Naive thymus-derived CD4-positive, alpha-beta T cell (primary cell): ENCODE results near the gene SPEM3. TPM values are rescaled to one million over a fixed set of nuclear protein-coding genes. Genes with fewer than 3 reads are reported as not detected.
A peak's percentile ranks its signal among the peaks of the same experiment; 100 is the strongest.

Experiments used
- ATAC-seq: fragments of 150-1000 bp; cut with Tn5 transposase; 2 replicates; pipeline ENCODE4 v1.10.0; 2021; ENCODE audit warnings: mild to moderate bottlenecking, moderate library complexity
- CTCF ChIA-PET: fragments of 350-600 bp; sonication (Branson Sonifier 250); formaldehyde crosslinking; loops from one replicate; lab custom pipeline; 2021; ENCODE audit warnings: antibody characterized with exemption; lab: Charles Lee
- POLR2A ChIA-PET: fragments of 350-600 bp; sonication (Branson Sonifier 250); formaldehyde crosslinking; loops from one replicate; lab custom pipeline; 2021; ENCODE audit warnings: antibody characterized with exemption, inconsistent platforms; lab: Charles Lee
- DNase-seq, 9 donors: peaks; one replicate each; pipeline versions ENCODE4 v3.0.0 to v3.0.0-alpha.2; 2020 to 2022; ENCODE audit warnings: mixed read lengths in 1 of 9
- H3K27ac ChIP-seq: one replicate; pipeline ENCODE4 v1.7.0; 2013; ENCODE audit warnings: mild to moderate bottlenecking, low read depth, low read length, moderate library complexity
- H3K27me3 ChIP-seq, 2 donors: one replicate each; pipeline ENCODE4 v1.7.0; 2013; ENCODE audit warnings: low read length in 2 of 2, mild to moderate bottlenecking in 2 of 2, moderate library complexity in 2 of 2; ENCODE audit not compliant: control insufficient read depth in 2 of 2, insufficient read depth in 2 of 2
- H3K36me3 ChIP-seq, 3 experiments: 1 replicate in 2 of 3; 2 replicates in 1 of 3; pipeline ENCODE4 v1.7.0; 2013; ENCODE audit warnings: low read length in 3 of 3, mild to moderate bottlenecking in 3 of 3, moderate library complexity in 1 of 3; ENCODE audit not compliant: insufficient read depth in 3 of 3, control insufficient read depth in 2 of 3
- H3K4me1 ChIP-seq, 2 donors: one replicate each; pipeline ENCODE4 v1.7.0; 2013; ENCODE audit warnings: low read length in 2 of 2, mild to moderate bottlenecking in 2 of 2, moderate library complexity in 1 of 2; ENCODE audit not compliant: control insufficient read depth in 2 of 2, insufficient read depth in 2 of 2
- H3K4me3 ChIP-seq: 2 replicates; pipeline ENCODE4 v1.7.0; 2013; ENCODE audit warnings: mild to moderate bottlenecking, low read length
- H3K9me3 ChIP-seq, 3 experiments: 1 replicate in 2 of 3; 2 replicates in 1 of 3; pipeline ENCODE4 v1.7.0; 2013; ENCODE audit warnings: low read length in 3 of 3; ENCODE audit not compliant: control insufficient read depth in 2 of 3
- H3K27ac Mint-ChIP-seq, 9 donors: one replicate each; pipeline ENCODE4 v1.8.0; 2020 to 2022; ENCODE audit warnings: mixed read lengths in 9 of 9, mild to moderate bottlenecking in 8 of 9, moderate library complexity in 5 of 9, inconsistent platforms in 2 of 9
- H3K27me3 Mint-ChIP-seq, 5 donors: one replicate each; pipeline ENCODE4 v1.8.0; 2021 to 2022; ENCODE audit warnings: mixed read lengths in 5 of 5, mild to moderate bottlenecking in 1 of 5
- H3K36me3 Mint-ChIP-seq, 5 donors: one replicate each; pipeline ENCODE4 v1.8.0; 2020 to 2022; ENCODE audit warnings: mixed read lengths in 5 of 5, mild to moderate bottlenecking in 3 of 5, inconsistent platforms in 1 of 5
- H3K4me1 Mint-ChIP-seq, 7 donors: one replicate each; pipeline ENCODE4 v1.8.0; 2020 to 2022; ENCODE audit warnings: mixed read lengths in 7 of 7, mild to moderate bottlenecking in 3 of 7, inconsistent platforms in 1 of 7
- H3K4me3 Mint-ChIP-seq, 10 donors: one replicate each; pipeline ENCODE4 v1.8.0; 2020 to 2022; ENCODE audit warnings: mild to moderate bottlenecking in 10 of 10, mixed read lengths in 10 of 10, moderate library complexity in 6 of 10, inconsistent platforms in 2 of 10
- H3K9me3 Mint-ChIP-seq, 11 donors: one replicate each; pipeline ENCODE4 v1.8.0; 2020 to 2022; ENCODE audit warnings: mixed read lengths in 11 of 11, mild to moderate bottlenecking in 4 of 11, inconsistent platforms in 1 of 11, moderate library complexity in 1 of 11
- intact Hi-C, 2 donors: fragments of 100-400 bp; cut with micrococcal nuclease; formaldehyde crosslinking; loops; one replicate each; pipeline ENCODE4 v1.15.1; 2023
- polyA plus RNA-seq, 2 donors: library from polyadenylated mRNA; unstranded; fragments of 300-500 nt; fragmentation: Illumina TruSeq; gene quantifications; one replicate each; pipeline ENCODE4 v1.2.3, GENCODE V29; 2021
- total RNA-seq, 6 experiments: library from RNA in 5 of 6; stranded (reverse) in 5 of 6; gene quantifications; 1 replicate in 5 of 6; 2 replicates in 1 of 6; pipeline ENCODE4 v1.2.3 and lab custom pipeline; 2021 to 2026

The SPEM3 gene
- total and polyA plus RNA-seq, 7 experiments from 2014 or later: not detected

DNA sequence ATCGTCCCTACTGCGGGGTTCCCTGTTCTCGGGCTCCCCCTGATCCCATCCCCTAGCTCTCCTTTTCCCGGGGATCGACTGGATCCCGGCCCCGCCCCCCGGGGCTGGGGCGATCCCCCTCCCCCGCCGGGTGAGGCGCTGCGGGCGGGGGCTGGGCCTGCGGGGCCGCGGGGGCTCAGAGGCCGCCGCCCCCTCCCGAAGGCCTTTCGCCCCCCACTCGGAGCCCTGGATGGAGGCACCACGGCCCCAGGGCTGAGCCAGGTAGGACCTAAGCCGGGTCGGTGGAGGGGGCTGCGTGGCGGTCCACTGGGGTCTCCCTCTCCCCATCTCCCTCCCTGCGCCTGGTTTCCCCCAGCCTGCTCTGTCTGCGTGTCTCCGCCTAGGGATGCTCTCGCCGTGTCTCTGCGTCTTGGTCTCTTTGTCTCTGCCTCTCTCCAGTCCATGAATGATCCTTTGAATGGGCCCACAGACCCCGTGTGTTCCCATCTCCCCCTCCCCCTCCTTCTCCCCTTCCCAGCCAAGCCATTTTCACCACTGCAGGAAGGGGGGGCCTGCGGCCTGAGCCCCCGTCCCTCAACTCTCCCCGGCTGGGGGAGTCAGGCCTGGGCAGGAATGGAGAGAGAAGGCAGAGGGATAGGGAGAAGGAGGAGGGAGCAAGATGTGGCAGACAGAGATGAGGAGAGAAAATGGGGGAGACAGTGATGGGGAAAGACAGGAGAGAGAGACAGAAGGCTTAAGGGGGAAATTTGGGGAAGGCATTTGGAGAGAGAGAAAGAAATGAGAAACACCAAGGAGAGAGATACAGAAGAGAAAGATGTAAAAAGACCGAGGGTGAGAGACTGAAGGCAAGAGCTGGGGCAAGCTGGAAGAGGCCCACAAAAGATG, 23.1 kb upstream of the SPEM3 start:
- peak overlapping the region; percentile 95 for H3K4me3 ChIP-seq
- Mint-ChIP-seq H3K27me3 (peaks cover 0 to 31% (median 0%) of the 10 kb centered on the region in 5 donors), H3K27ac (peak overlapping the region; percentile 49 to 87 (median 75)), H3K36me3 (no peaks in the 10 kb centered on the region), H3K4me1 (peaks cover 16 to 28% (median 21%) of the 10 kb centered on the region in 7 donors), H3K4me3 (peak overlapping the region; percentile 61 to 97 (median 86)), H3K9me3 (peaks cover 0 to 1% (median 0%) of the 10 kb centered on the region in 11 donors)
- H3K4me1 ChIP-seq: peaks cover 9 to 10% of the 10 kb centered on the region in 2 donors
- H3K9me3 ChIP-seq: no peaks in the 10 kb centered on the region
- POLR2A ChIA-PET: interaction anchor here (0.7 to 3.7 kb wide), 4 partner anchors 11 to 178 kb away, joined by 3 to 38 read pairs (median 6); partner anchors contain the start of genes MPDU1 and PLSCR3
- peaks cover 0 to 3% (median 0%) of the 10 kb centered on the region in 3 experiments for H3K36me3 ChIP-seq
- CTCF ChIA-PET: interaction anchor here (0.6 kb wide), 1 partner anchor 337 kb away, joined by 4 read pairs; no protein-coding TSS in a partner anchor
- peak overlapping the region; percentile 78 for H3K27ac ChIP-seq
- ATAC-seq: no peak
- H3K27me3 ChIP-seq: no peaks in the 10 kb centered on the region
- peak in 1 of 9 donors; percentile 30 for DNase-seq
- intact Hi-C loops: loop anchor here (2.0 kb wide), 2 partner anchors 91 to 281 kb away; partner anchors contain the start of genes GPS2 (in 1 of the 2) and TP53 (in 1 of the 2)

DNA sequence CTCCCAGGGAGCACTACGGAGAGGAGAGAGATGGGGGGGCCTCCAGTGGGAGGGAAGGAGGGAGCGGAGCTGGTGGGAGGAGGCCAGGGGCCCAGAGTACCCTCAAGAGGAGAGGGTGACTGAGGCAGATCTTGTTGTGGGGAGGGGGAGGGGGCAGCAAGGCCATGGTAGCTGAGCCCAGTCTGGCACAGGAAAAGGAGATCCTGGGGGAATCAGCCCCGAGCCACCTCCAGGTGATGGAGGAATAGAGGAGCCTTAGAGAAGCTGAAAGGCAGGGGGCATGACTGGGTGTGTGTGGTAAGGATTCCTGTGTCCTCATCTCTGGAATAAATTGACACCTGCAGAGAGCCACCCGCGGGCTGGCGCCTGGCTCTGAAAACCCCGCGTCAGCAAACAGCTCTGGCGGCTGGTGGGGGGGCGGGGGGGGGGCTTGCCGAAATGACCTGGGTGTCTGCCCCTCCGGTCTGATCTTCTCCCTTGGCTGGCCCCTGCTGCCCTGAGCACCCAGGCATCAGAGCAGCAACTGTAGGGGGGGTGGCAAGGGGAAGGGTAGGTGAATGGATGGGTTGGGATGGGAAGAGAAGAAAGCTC, 22.3 kb upstream of the SPEM3 start:
- peaks cover 9 to 10% of the 10 kb centered on the region in 2 donors for H3K4me1 ChIP-seq
- no peak overlapping the region for H3K4me3 ChIP-seq
- Mint-ChIP-seq H3K27ac (peak overlapping the region in 7 of 9 donors; percentile 49 to 87 (median 66)), H3K36me3 (no peaks in the 10 kb centered on the region), H3K9me3 (peaks cover 0 to 1% (median 0%) of the 10 kb centered on the region in 11 donors), H3K4me3 (peak overlapping the region; percentile 58 to 96 (median 78)), H3K4me1 (peaks cover 16 to 28% (median 21%) of the 10 kb centered on the region in 7 donors), H3K27me3 (peaks cover 0 to 31% (median 0%) of the 10 kb centered on the region in 5 donors)
- POLR2A ChIA-PET: interaction anchor here (1.1 to 1.4 kb wide), 4 partner anchors 12 to 71 kb away, joined by 3 to 4 read pairs (median 4); partner anchors contain the start of gene PLSCR3
- peaks cover 0 to 3% (median 0%) of the 10 kb centered on the region in 3 experiments for H3K36me3 ChIP-seq
- H3K27me3 ChIP-seq: no peaks in the 10 kb centered on the region
- no peaks in the 10 kb centered on the region for H3K9me3 ChIP-seq
- intact Hi-C loops: no loop called here
- DNase-seq (no peak), ATAC-seq (no peak)
- H3K27ac ChIP-seq: no peak overlapping the region
- CTCF ChIA-PET: interaction anchor here (0.6 kb wide), 1 partner anchor 336 kb away, joined by 4 read pairs; no protein-coding TSS in a partner anchor

DNA sequence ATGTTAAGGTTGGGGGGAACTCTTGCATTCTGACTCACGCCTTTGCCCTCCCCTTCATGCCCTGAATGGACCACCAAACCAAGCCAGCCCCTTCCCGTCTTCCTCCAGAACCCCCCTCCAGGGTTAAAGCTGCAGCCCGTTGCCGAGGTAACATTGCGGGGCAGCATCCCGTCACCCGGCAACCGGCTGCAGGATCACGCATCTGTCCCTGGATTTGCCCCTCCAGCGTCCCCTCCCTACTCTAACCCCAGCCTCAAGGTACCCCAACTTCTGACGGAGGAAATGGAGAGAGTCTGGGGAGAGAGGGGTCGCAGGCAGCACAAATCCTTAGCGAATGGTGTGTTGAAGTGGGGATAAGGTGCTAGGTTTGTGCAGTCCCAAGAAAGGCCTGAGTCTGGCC, 21.6 kb upstream of the SPEM3 start:
- H3K27ac Mint-ChIP-seq: peak overlapping the region in 2 of 9 donors; percentile 38 to 70
- ChIA-PET POLR2A (interaction anchor here (1.1 to 2.4 kb wide), 5 partner anchors 13 to 70 kb away, joined by 3 to 14 read pairs (median 4); partner anchors contain the start of genes PLSCR3 and TMEM102), CTCF (interaction anchor here (1.1 kb wide), 1 partner anchor 24 kb away, joined by 4 read pairs; no protein-coding TSS in a partner anchor)
- intact Hi-C loops: no loop called here
- Histone ChIP-seq H3K9me3 (no peaks in the 10 kb centered on the region), H3K27me3 (no peaks in the 10 kb centered on the region), H3K27ac (no peak overlapping the region), H3K4me1 (peaks cover 9 to 10% of the 10 kb centered on the region in 2 donors), H3K4me3 (no peak overlapping the region), H3K36me3 (peaks cover 0 to 3% (median 0%) of the 10 kb centered on the region in 3 experiments)
- ATAC-seq (no peak), DNase-seq (no peak)
- H3K4me1 Mint-ChIP-seq: peaks cover 16 to 23% (median 19%) of the 10 kb centered on the region in 7 donors
- peak overlapping the region in 5 of 10 donors; percentile 12 to 87 (median 64) for H3K4me3 Mint-ChIP-seq
- peaks cover 0 to 1% (median 0%) of the 10 kb centered on the region in 11 donors for H3K9me3 Mint-ChIP-seq
- no peaks in the 10 kb centered on the region for H3K36me3 Mint-ChIP-seq
- H3K27me3 Mint-ChIP-seq: peaks cover 0 to 31% (median 0%) of the 10 kb centered on the region in 5 donors

DNA sequence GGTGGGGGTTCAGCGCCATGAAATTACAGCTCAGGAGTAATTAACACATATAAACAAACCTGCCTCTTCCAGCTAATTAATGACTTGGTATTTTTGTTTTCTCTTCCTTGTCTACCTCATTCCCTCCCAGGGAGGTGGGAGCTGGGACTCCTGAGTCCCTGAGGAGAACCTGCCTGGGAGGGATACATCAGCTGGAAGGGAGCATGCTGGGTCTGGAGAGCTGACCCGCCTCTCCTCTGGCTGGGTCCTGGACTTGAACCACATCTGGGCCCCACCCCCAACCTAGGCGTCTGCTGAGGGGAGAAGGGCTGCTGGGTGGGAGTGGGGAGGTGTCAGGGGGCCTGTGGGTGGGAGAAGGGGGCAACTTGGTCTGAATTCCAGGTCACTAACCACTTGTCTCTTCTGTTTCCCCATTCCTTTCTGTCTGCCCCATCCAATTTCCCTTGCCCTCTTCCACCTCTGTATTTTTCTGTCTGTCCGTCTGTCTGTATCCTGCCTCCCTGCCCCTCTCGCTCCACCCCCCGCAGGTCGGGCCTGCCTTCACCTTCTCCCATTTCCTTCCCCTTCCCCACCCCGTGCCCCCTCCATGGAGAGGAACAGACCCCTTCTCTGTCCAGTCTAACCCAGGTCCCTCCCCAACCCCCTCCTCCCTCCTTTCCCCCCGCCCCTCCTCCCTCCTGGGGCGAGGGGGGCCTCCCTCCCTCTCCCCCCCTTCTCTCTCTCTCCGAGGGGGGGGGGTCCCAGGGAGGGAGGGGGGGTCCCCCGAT, 21.0 kb upstream of the SPEM3 start, which contains the start of gene NLGN2:
Gene NLGN2, plus strand, starts transcription at position 361 of the 767 bp plus-strand sequence. CDS start 411 bp downstream, outside the sequence.
- H3K4me3 Mint-ChIP-seq: peak within 1 kb of the TSS in 9 of 10 donors; percentile 12 to 87 (median 61)
- POLR2A ChIA-PET: interaction anchor here (1.0 to 2.4 kb wide), 5 partner anchors 20 to 69 kb away, joined by 3 to 14 read pairs (median 4); partner anchors contain the start of gene TMEM102
- H3K36me3 Mint-ChIP-seq: no peaks in the 10 kb centered on the region

DNA sequence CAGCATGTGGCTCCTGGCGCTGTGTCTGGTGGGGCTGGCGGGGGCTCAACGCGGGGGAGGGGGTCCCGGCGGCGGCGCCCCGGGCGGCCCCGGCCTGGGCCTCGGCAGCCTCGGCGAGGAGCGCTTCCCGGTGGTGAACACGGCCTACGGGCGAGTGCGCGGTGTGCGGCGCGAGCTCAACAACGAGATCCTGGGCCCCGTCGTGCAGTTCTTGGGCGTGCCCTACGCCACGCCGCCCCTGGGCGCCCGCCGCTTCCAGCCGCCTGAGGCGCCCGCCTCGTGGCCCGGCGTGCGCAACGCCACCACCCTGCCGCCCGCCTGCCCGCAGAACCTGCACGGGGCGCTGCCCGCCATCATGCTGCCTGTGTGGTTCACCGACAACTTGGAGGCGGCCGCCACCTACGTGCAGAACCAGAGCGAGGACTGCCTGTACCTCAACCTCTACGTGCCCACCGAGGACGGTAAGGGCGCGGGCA, 20.4 kb upstream of the SPEM3 start:
- peak overlapping the region in 6 of 10 donors; percentile 33 to 60 (median 48) for H3K4me3 Mint-ChIP-seq
- H3K4me1 Mint-ChIP-seq: peaks cover 10 to 20% (median 16%) of the 10 kb centered on the region in 7 donors
- H3K27ac ChIP-seq: no peak overlapping the region
- H3K9me3 ChIP-seq: no peaks in the 10 kb centered on the region
- CTCF ChIA-PET: interaction anchor here (1.1 kb wide), 1 partner anchor 25 kb away, joined by 4 read pairs; no protein-coding TSS in a partner anchor
- peak overlapping the region in 1 of 9 donors; percentile 48 for H3K27ac Mint-ChIP-seq
- H3K27me3 ChIP-seq: no peaks in the 10 kb centered on the region
- DNase-seq (peak in 8 of 9 donors; percentile 22 to 49 (median 33)), ATAC-seq (no peak)
- H3K4me1 ChIP-seq: peaks cover 4 to 6% of the 10 kb centered on the region in 2 donors
- POLR2A ChIA-PET: interaction anchor here (1.0 to 2.4 kb wide), 4 partner anchors 14 to 28 kb away, joined by 3 to 14 read pairs (median 5); partner anchors contain the start of genes PLSCR3 and TMEM102
- H3K9me3 Mint-ChIP-seq: peaks cover 0 to 1% (median 0%) of the 10 kb centered on the region in 11 donors
- intact Hi-C loops: loop anchor here in 1 of 2 donors (1.0 kb wide), 1 partner anchor 27 kb away; the partner anchor contains the start of gene TMEM102
- no peak overlapping the region for H3K4me3 ChIP-seq
- H3K36me3 Mint-ChIP-seq: no peaks in the 10 kb centered on the region
- peaks cover 0 to 3% (median 0%) of the 10 kb centered on the region in 3 experiments for H3K36me3 ChIP-seq
- H3K27me3 Mint-ChIP-seq: peaks cover 0 to 31% (median 0%) of the 10 kb centered on the region in 5 donors

More for the DNA sequence above, 21.0 kb upstream of the SPEM3 start, which contains the start of gene NLGN2:
- ATAC-seq (no peak), DNase-seq (no peak)
- CTCF ChIA-PET: interaction anchor here (1.1 kb wide), 1 partner anchor 24 kb away, joined by 4 read pairs; no protein-coding TSS in a partner anchor
- intact Hi-C loops: loop anchor here in 1 of 2 donors (1.0 kb wide), 1 partner anchor 28 kb away; the partner anchor contains the start of gene TMEM102
- H3K36me3 ChIP-seq: peaks cover 0 to 3% (median 0%) of the 10 kb centered on the region in 3 experiments
- H3K27me3 ChIP-seq: no peaks in the 10 kb centered on the region
- H3K4me1 Mint-ChIP-seq: peaks cover 16 to 23% (median 19%) of the 10 kb centered on the region in 7 donors
- peaks cover 9 to 10% of the 10 kb centered on the region in 2 donors for H3K4me1 ChIP-seq
- H3K9me3 ChIP-seq: no peaks in the 10 kb centered on the region
- no peak within 1 kb of the TSS for H3K4me3 ChIP-seq
- peak within 1 kb of the TSS in 3 of 9 donors; percentile 70 to 76 (median 71) for H3K27ac Mint-ChIP-seq
- peaks cover 0 to 1% (median 0%) of the 10 kb centered on the region in 11 donors for H3K9me3 Mint-ChIP-seq
- peaks cover 0 to 31% (median 0%) of the 10 kb centered on the region in 5 donors for H3K27me3 Mint-ChIP-seq
- no peak within 1 kb of the TSS for H3K27ac ChIP-seq
